Putamen (tissue), 1 donor: ENCODE measurements around the gene RARS2.
"Not testable (repeated sequence)": the region's sequence is repeated elsewhere in the genome, so short reads cannot be mapped to it uniquely, and the experiment has no call there.

Experiments
- DNase-seq: peaks from one replicate; pipeline ENCODE4 v3.0.0-alpha.2; 2016; ENCODE audit warnings: low spot score

Gene RARS2

DNA sequence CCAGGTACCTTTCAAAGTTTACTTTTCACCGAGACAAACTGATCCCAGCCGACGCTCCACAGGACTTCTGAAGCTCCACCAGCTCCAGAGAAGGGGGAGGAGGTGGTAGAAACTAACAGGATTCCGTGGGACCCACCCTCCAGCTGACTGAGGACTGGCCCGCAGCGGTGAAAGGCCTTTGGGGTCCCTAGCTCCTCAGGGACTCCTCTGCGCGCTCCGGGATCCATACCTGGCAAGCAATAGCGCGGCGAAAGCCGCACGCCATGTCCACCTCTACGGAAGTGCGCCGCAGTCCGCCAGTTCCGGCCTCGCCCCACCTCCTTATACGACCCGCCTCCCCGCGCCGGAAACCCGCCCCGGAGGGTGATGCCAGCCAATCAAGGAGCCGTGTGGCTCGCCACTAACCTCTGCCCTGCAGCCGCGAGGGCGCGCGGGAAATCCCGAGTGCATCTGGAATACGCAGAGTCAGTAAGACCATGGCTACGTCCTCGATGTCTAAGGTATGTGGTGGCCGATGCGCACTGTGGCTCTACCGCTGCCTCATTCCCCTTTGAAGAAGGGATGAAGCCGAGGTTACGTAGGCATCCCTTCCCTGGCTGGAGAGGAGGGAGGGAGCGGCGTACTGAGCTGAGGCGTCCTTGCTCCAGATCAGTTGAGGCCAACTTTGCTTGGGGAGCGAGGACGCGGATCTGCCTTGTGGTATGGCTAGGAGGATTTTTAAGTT lies at the start of gene RARS2, which contains the start of gene ORC3:
Gene RARS2 (minus strand): TSS at position 295 of the 724 bp plus-strand sequence. CDS start 30 bp downstream, at position 265.
Gene ORC3 (plus strand): TSS at position 443 of the 724 bp plus-strand sequence. CDS start 34 bp downstream, at position 477.
- peak; percentile 95 for DNase-seq

GRCh38 chr6:87639373-87639772 lies 49.6 kb upstream of the RARS2 start:
- DNase-seq: no peak

GRCh38 chr6:87637106-87637505 lies 47.3 kb upstream of the RARS2 start:
- no peak for DNase-seq

DNA sequence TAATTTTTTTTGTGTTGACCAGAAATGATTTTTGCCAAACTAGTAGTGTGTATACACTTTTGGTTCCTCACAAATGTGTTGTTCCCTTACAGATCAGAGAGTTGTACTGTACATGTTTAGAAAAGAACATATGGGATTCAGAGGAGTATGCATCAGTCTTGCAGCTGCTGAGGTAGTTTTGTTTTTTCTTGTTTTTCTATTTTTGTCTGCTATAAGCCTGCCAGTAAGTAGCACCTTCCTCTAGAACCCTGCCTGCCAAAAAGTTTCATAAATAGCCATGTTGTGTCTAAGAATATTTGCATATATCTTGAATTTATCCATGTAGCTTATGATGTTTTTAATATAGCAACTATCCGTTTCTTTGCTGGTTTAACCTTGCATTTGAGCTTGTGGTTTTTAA lies 46.5 kb upstream of the RARS2 start:
- no peak for DNase-seq

DNA sequence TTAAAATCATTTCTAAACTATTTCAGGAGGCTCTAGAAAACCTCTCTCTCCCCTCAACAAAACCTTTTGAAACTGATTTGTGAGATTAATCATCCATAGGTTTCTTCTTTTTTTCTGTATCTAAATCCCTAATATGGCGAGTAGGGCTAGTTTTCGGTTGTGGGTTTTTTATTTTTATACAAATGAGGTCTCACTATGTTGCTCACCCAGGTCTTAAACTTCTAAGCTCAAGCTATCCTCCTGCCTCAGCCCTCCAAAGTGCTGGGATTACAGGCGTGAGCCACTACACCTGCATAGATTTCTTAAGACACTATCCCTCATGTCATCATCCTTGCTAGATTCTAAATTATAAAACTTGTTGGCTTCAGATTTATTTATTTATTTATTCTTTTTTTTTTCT lies 44.1 kb upstream of the RARS2 start:
- no peak for DNase-seq

DNA sequence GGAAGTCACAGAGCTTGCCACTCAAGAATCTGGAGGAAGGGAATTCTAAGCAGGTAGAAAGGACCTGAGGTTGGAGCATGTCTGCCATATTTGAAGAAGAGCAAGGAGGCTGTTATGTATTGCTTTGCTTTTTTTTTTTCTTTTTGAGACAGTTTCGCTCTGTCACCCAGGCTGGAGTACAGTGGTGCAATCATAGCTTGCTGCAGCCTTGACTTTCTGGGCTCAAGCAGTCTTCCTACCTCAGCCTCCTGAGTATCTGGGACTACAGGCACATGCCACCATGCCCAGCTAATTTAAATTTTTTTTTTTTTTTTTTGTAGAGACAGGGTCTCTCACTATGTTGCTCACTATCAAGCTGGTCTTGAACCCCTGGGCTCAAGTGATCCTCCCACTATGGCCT lies 41.0 kb upstream of the RARS2 start:
- no peak for DNase-seq

DNA sequence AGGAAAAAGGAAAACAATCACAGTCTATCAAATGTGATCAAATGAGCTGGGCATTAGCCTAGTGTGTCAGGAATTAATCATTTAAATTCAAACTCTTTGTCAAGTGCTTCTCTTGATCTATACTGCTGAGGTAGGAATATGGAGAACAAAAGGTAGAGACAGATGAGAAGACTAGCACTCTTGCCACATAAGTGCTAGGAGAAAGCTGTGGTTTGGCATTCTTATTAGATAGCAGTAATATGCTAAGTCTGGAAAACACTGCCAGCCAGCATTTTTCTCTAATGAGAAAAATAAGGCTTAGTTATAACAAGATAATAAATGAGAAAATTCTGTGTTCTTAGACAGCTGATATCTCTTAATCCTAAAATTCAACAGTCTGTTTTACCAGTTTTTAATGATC lies 39.1 kb upstream of the RARS2 start:
- no peak for DNase-seq

DNA sequence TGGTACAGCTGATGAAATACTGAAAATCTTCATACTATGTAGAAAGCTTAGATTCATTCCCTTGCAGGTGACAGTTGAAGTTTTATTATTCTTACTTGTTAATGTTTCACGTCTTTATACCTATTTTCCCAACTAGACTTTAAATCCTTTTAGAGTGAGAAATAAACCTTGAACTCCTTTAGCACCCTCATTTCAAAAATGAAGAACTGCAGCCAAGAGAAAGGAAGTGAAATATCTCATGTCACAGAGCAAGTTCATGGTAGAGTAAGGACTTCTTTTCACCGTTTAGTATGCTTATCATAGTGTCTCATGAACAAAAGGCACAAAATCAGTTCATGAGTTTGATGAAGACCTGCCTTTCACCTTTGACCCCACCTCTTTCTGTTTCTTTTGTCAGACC lies 38.6 kb upstream of the RARS2 start:
- no peak for DNase-seq

DNA sequence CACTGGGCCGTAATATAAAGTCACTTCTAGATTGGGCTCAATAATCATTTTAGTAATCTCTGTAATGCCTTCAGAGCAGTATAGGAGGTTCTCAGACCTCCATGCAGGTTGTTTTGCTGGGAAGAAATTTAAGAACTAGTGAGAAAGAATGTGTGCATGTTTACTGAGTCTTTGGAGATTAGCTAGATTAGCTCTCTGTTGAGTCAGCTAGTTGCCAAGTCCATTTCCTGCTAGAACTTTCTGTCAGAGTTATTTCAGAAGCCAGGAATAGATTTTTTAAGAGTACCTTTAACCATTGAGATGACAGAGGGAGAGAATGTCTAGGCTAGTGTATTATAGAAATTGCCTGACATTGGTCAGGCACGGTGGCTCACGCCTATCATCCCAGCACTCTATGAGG lies 33.5 kb upstream of the RARS2 start:
- no peak for DNase-seq

DNA sequence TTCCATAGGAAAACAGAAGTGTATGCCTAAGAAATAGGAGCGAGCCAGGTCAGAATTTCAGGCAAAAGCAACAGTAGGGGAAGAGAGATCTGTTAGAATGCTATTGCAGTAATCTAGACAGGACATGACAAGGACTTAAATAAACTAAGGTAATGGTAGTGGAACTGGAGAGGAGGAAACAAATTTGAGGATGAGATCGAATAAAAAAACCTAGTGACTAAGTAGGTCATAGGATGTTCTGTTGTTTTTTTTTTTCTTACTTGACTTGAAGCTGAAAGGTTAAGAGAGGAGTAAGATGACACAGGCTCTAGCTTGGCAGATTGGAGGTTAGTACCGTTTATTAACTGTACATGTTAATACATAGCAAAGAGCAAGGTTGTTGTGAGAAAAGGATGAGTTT lies 28.7 kb upstream of the RARS2 start:
- no peak for DNase-seq

GRCh38 chr6:87617405-87617804 lies 27.6 kb upstream of the RARS2 start:
- DNase-seq: no peak

- DNase-seq: not testable (repeated sequence)
Observed at GRCh38 chr6:87613018-87613417, 23.2 kb upstream of the RARS2 start.

GRCh38 chr6:87608802-87609201 lies 19.0 kb upstream of the RARS2 start:
- no peak for DNase-seq

GRCh38 chr6:87606199-87606598 lies 16.4 kb upstream of the RARS2 start:
- no peak for DNase-seq

- DNase-seq: no peak
Observed at GRCh38 chr6:87600576-87600975, 10.8 kb upstream of the RARS2 start.

DNA sequence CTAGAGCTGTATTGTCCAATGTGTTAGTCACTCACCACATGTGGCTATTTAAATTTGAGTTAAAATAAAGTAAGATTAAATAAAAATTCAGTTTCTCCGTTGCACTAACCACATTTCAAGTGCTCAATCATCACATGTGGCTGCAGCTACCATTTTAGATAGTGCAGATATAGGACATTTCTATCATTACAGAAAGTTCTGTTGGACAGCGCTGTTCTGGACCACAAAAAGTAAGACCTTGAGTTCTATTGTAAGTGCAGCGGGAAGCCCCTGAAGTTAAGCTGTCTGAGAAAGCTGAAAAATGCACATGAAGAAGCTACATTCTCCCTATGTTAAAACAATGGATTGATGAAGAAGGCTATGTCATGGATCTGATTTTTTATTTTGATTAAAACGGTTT lies 1.2 kb upstream of the RARS2 start:
- DNase-seq: no peak

GRCh38 chr6:87590417-87590880 lies 662 bp upstream of the RARS2 start:
- DNase-seq: no peak

- no peak for DNase-seq
Observed at GRCh38 chr6:87588756-87589407, 905 bp downstream of the RARS2 start.

DNA sequence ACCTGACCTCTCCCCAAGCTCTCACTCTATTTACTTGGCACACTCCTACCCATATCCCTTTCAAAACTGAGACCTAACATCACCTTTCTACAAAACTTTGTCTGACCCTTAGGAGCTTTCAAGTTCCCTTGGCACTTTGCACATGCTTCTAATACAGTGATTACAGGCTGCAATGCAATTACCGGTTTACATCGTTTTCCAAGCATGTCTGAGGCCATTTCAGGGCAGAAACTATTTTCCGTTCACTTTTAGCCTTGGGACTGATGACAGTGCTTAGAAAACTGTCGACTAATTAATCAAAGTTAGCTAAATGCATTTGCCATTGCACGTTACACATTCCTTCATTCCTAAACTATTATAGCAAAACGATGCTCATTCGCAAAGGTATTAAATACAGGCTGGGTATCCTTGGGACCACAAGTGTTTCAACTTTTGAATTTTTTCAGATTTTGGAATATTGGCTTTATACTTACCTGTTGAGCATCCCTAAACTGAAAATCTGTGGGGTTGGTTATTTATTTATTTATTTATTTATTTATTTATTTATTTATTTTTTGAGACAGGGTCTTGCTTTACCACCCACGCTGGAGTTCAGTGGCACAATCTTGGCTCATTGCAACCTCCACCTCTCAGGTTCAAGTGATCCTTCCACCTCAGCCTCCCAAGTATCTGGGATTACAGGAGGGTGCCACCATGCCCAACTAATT lies 3.3 kb downstream of the RARS2 start:
- DNase-seq: no peak

DNA sequence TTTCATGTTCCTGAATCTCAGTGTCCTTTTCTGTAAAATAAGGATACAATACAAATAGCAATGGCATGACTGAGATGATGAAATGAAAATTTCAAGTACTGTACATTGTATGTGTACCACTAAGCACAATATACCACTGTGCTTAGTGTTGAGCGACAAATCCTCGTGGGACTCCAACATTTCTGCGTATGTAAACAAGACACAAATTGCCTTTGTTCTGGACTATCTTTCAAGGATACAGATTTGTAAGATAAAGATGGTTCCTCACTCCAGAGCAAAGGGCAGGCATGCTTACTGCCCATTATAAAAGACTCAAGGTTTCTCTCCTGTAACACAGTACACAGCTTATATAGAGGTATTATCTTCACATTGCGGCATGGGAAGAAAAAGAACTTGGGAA lies 6.0 kb downstream of the RARS2 start:
- no peak for DNase-seq

GRCh38 chr6:87575423-87575822 lies 14.4 kb downstream of the RARS2 start:
- no peak for DNase-seq

- no peak for DNase-seq
Observed at GRCh38 chr6:87574237-87574804, 15.5 kb downstream of the RARS2 start.
